HepG2 (cell line): ENCODE results near the gene FAM81A. TPM values are rescaled to one million over a fixed set of nuclear protein-coding genes. Genes with fewer than 3 reads are reported as not detected.

Experiments
- ATAC-seq: fragments of 200-7000 bp; cut with Tn5 transposase; 3 replicates; pipeline ENCODE4 v1.9.1; 2020; ENCODE audit warnings: mild to moderate bottlenecking, moderate library complexity
- BruUV-seq: library from RNA; stranded (reverse); fragments of 400-500 nt; replicated peaks from 2 replicates; lab custom pipeline; 2021; lab: Mats Ljungman, UMichigan
- CTCF ChIA-PET: fragments of 300-600 bp; formaldehyde crosslinking; extraction: SDS; loops from one replicate; lab custom pipeline; 2021; ENCODE audit warnings: low total read pairs, inconsistent platforms, low intra/inter-chr PET ratio; lab: Yijun Ruan, JAX
- POLR2A ChIA-PET: fragments of 350-600 bp; sonication (Branson Sonifier 250); formaldehyde crosslinking; loops from one replicate; lab custom pipeline; 2020; ENCODE audit warnings: antibody characterized with exemption, inconsistent platforms; lab: Yijun Ruan, JAX
- DNase-seq: peaks from one replicate; pipeline ENCODE4 v3.0.0-alpha.2; 2015; ENCODE audit warnings: low spot score
- FAIRE-seq: peaks from 3 replicates; lab custom pipeline; 2011; peaks lifted over from hg19 to GRCh38; lab: Jason Lieb, UNC
- H2AFZ ChIP-seq: one replicate; pipeline ENCODE4 v1.6.1; 2011; ENCODE audit warnings: low read length, inconsistent platforms
- H3K27ac ChIP-seq: fragments of 300-600 bp; 3 replicates; pipeline ENCODE4 v1.8.0; 2011; ENCODE audit warnings: mixed run types, mild to moderate bottlenecking, mixed read lengths, low read length, inconsistent platforms; ENCODE audit not compliant: insufficient read depth; ENCODE audit errors: extremely low read length
- H3K27me3 ChIP-seq, 2 experiments: fragments of 200-600 bp in 1 of 2; 2 replicates in 1 of 2; 3 replicates in 1 of 2; pipeline versions ENCODE4 v1.6.0 to v1.8.0; 2011; ENCODE audit warnings: low read length in 2 of 2, mild to moderate bottlenecking in 2 of 2, moderate library complexity in 2 of 2, inconsistent platforms in 1 of 2; ENCODE audit not compliant: insufficient read depth in 2 of 2, control insufficient read depth in 1 of 2
- H3K36me3 ChIP-seq, 2 experiments: fragments of 200-600 bp in 1 of 2; replicated peaks in 1 of 2; 2 replicates in 1 of 2; 3 replicates in 1 of 2; pipeline versions ENCODE4 v1.5.1 to v1.8.0; 2011; ENCODE audit warnings: low read length in 2 of 2, inconsistent platforms in 1 of 2; ENCODE audit not compliant: insufficient read depth in 2 of 2, control insufficient read depth in 1 of 2
- H3K4me1 ChIP-seq: 2 replicates; pipeline ENCODE4 v1.5.1; 2012; ENCODE audit warnings: low read length, inconsistent platforms; ENCODE audit not compliant: insufficient read depth
- H3K4me2 ChIP-seq: 2 replicates; pipeline ENCODE4 v1.6.0; 2011; ENCODE audit warnings: low read depth, low read length, inconsistent platforms
- H3K4me3 ChIP-seq, 3 experiments: fragments of 200-600 bp in 1 of 3; sonication (generic), shearing (Covaris generic) in 1 of 3; replicated peaks in 1 of 3; 2 replicates each; pipeline ENCODE4 v1.5.1; 2011 to 2016; ENCODE audit warnings: low read length in 3 of 3, inconsistent platforms in 2 of 3, low read depth in 2 of 3, mild to moderate bottlenecking in 2 of 3, control low read depth in 1 of 3, mixed read lengths in 1 of 3; ENCODE audit not compliant: insufficient read depth in 1 of 3
- H3K79me2 ChIP-seq: one replicate; pipeline ENCODE4 v1.6.1; 2011; ENCODE audit warnings: low read length, inconsistent platforms; ENCODE audit not compliant: insufficient read depth
- H3K9ac ChIP-seq: 2 replicates; pipeline ENCODE4 v1.6.0; 2011; ENCODE audit warnings: mild to moderate bottlenecking, low read depth, low read length, inconsistent platforms; ENCODE audit not compliant: insufficient read depth
- H3K9me3 ChIP-seq: 2 replicates; pipeline ENCODE4 v1.5.1; 2012; ENCODE audit warnings: mild to moderate bottlenecking, low read length
- H4K20me1 ChIP-seq: 2 replicates; pipeline ENCODE4 v1.6.0; 2011; ENCODE audit warnings: inconsistent platforms, mild to moderate bottlenecking, low read length, moderate library complexity; ENCODE audit not compliant: insufficient read depth
- ATF5 ChIP-seq: sonication (generic); formaldehyde crosslinking; IDR thresholded peaks from 2 replicates; pipeline ENCODE4 v1.4.0; 2020; ENCODE audit warnings: mild to moderate bottlenecking, low read depth, missing genetic modification reagents
- CENPBD1 ChIP-seq: sonication (generic); formaldehyde crosslinking; IDR thresholded peaks from 2 replicates; pipeline ENCODE4 v1.8.0; 2022; ENCODE audit warnings: missing genetic modification reagents, low read depth, mild to moderate bottlenecking, borderline replicate concordance
- HOXA9 ChIP-seq: sonication (generic); formaldehyde crosslinking; IDR thresholded peaks from 2 replicates; pipeline ENCODE4 v1.8.1; 2022; ENCODE audit warnings: missing genetic modification reagents, mild to moderate bottlenecking, moderate library complexity, borderline replicate concordance
- KDM6A ChIP-seq: IDR thresholded peaks from 2 replicates; pipeline ENCODE4 v1.6.1; 2016; ENCODE audit warnings: low read depth
- MIXL1 ChIP-seq: IDR thresholded peaks from 2 replicates; pipeline ENCODE4 v1.6.1; 2016
- RFX3 ChIP-seq: IDR thresholded peaks from 2 replicates; pipeline ENCODE4 v1.6.1; 2016; ENCODE audit warnings: missing biosample characterization, missing genetic modification reagents
- SALL2 ChIP-seq: sonication (generic); formaldehyde crosslinking; IDR thresholded peaks from 2 replicates; pipeline ENCODE4 v1.8.1; 2023; ENCODE audit warnings: mild to moderate bottlenecking, missing genetic modification reagents, inconsistent platforms
- SETDB1 ChIP-seq: sonication (generic); formaldehyde crosslinking; IDR thresholded peaks from 2 replicates; pipeline ENCODE4 v1.5.1; 2020; ENCODE audit warnings: missing genetic modification reagents, mild to moderate bottlenecking, borderline replicate concordance
- SKI ChIP-seq: fragments of 450-650 bp; IDR thresholded peaks from one replicate; pipeline ENCODE4 v1.6.1; 2018; ENCODE audit warnings: mild to moderate bottlenecking; ENCODE audit not compliant: partially characterized antibody
- THRA ChIP-seq: sonication (generic); formaldehyde crosslinking; IDR thresholded peaks from 2 replicates; pipeline ENCODE4 v1.4.0; 2020; ENCODE audit warnings: missing genetic modification reagents, borderline replicate concordance
- YEATS4 ChIP-seq: sonication (generic); formaldehyde crosslinking; IDR thresholded peaks from 2 replicates; pipeline ENCODE4 v1.4.0; 2020; ENCODE audit warnings: missing genetic modification reagents, borderline replicate concordance
- ZNF557 ChIP-seq: sonication (generic); formaldehyde crosslinking; IDR thresholded peaks from 2 replicates; pipeline ENCODE4 v1.4.0; 2020; ENCODE audit warnings: missing genetic modification reagents
- ZNF605 ChIP-seq: sonication (generic); formaldehyde crosslinking; IDR thresholded peaks from 2 replicates; pipeline ENCODE4 v1.8.0; 2022; ENCODE audit warnings: mild to moderate bottlenecking, missing genetic modification reagents
- ZNF777 ChIP-seq: sonication (generic); formaldehyde crosslinking; IDR thresholded peaks from 2 replicates; pipeline ENCODE4 v1.4.0; 2020; ENCODE audit warnings: missing genetic modification reagents
- ZNF784 ChIP-seq: sonication (generic); formaldehyde crosslinking; IDR thresholded peaks from 2 replicates; pipeline ENCODE4 v1.5.1; 2020; ENCODE audit warnings: missing genetic modification reagents, mild to moderate bottlenecking, borderline replicate concordance
- ZSCAN21 ChIP-seq: sonication (generic); formaldehyde crosslinking; IDR thresholded peaks from 2 replicates; pipeline ENCODE4 v1.8.0; 2022; ENCODE audit warnings: mild to moderate bottlenecking, missing genetic modification reagents, moderate library complexity, borderline replicate concordance
- WGBS: methylation state at CpG from one replicate; pipeline ENCODE4 v1.1.6; 2017; ENCODE audit warnings: low lambda C conversion rate; 5-methylcytosine and 5-hydroxymethylcytosine counted together
- in situ Hi-C: cut with HindIII; loops from 2 replicates; pipeline ENCODE4 v1.10.0; 2017; ENCODE audit warnings: low pct_unique_long_range_greater_than_20kb; ENCODE audit not compliant: extremely low pct_ligation_motif_present
- intact Hi-C: fragments of 100-400 bp; cut with micrococcal nuclease; formaldehyde crosslinking; loops from one replicate; pipeline ENCODE4 v1.10.0; 2022; ENCODE audit not compliant: unreplicated experiment
- polyA plus RNA-seq, 8 experiments: library from polyadenylated mRNA; depleted of rRNA in 3 of 8; stranded (reverse) in 7 of 8; unstranded in 1 of 8; fragments of >200 nt; fragmentation: Illumina TruSeq in 4 of 8; extraction: Trizol in 4 of 8; gene quantifications; 2 replicates each; pipeline versions ENCODE4 v1.2.1 to v1.2.3, GENCODE V29; 2011 to 2016; ENCODE audit warnings: low read depth in 4 of 8, missing spikeins in 1 of 8, mixed read lengths in 1 of 8; ENCODE audit not compliant: insufficient read depth in 1 of 8
- total RNA-seq, 5 experiments: library from RNA; depleted of rRNA; stranded (reverse); fragments of >200 nt; fragmentation: Illumina TruSeq; extraction: Trizol; gene quantifications; 2 replicates each; pipeline ENCODE4 v1.2.3, GENCODE V29; 2016; ENCODE audit warnings: low read depth in 1 of 5

Gene FAM81A
- total and polyA plus RNA-seq, 2 of the 13 experiments (the other 11 are each of a cell fraction or from before 2014, with no cell fraction given), result 0.09 TPM; not detected in 1

- no peaks in the 10 kb centered on the region for H4K20me1 ChIP-seq
- intact Hi-C loops, result no loop called here
- TF ChIP-seq HOXA9 (CRISPR knock-in tag) (no peak), KDM6A (CRISPR knock-in tag) (no peak), RFX3 (CRISPR knock-in tag) (no peak), ATF5 (CRISPR knock-in tag) (no peak), ZNF777 (no peak), ZNF605 (CRISPR knock-in tag) (no peak), YEATS4 (CRISPR knock-in tag) (no peak)
- BruUV-seq, result no TSS peak
- ChIA-PET CTCF (no interaction called here), POLR2A (no interaction called here)
- no peaks in the 10 kb centered on the region for H3K79me2 ChIP-seq
- peaks cover 1 to 15% of the 10 kb centered on the region in 2 experiments; a peak in 4 of 5 replicates for H3K27me3 ChIP-seq
- no peak overlapping the region for H3K4me3 ChIP-seq
- no peak overlapping the region for H3K9ac ChIP-seq
- no peak for DNase-seq
- H3K4me2 ChIP-seq, result no peak overlapping the region
- no peak overlapping the region for H2AFZ ChIP-seq
- FAIRE-seq, result no peak
- H3K27ac ChIP-seq, result no peak overlapping the region
- WGBS, result 2% methylated on average over 2 of the region's 2 CpGs
- no peaks in the 10 kb centered on the region for H3K4me1 ChIP-seq
- in situ Hi-C loops, result no loop called here
- H3K36me3 ChIP-seq, result no peaks in the 10 kb centered on the region
- no peak for ATAC-seq
- no peaks in the 10 kb centered on the region for H3K9me3 ChIP-seq
Measured at GRCh38 chr15:59453474-59454215, 15.7 kb downstream of the FAM81A start.

GRCh38 chr15:59456114-59456513 is 18.1 kb downstream of the FAM81A start:
- Histone ChIP-seq H4K20me1 (no peaks in the 10 kb centered on the region), H2AFZ (no peak overlapping the region), H3K79me2 (no peaks in the 10 kb centered on the region), H3K4me2 (no peak overlapping the region), H3K27me3 (peaks cover 3 to 20% of the 10 kb centered on the region in 2 experiments; a peak in 4 of 5 replicates), H3K36me3 (no peaks in the 10 kb centered on the region), H3K9me3 (no peaks in the 10 kb centered on the region), H3K4me1 (no peaks in the 10 kb centered on the region), H3K9ac (no peak overlapping the region), H3K4me3 (no peak overlapping the region), H3K27ac (no peak overlapping the region)
- in situ Hi-C loops, result no loop called here
- 19% methylated on average over 8 of the region's 8 CpGs for WGBS
- ChIA-PET POLR2A (no interaction called here), CTCF (no interaction called here)
- intact Hi-C loops, result no loop called here
- DNase-seq, result no peak
- no TSS peak for BruUV-seq
- no peak for ATAC-seq
- FAIRE-seq, result no peak
- TF ChIP-seq MIXL1 (CRISPR knock-in tag) (no peak), SETDB1 (CRISPR knock-in tag) (no peak), THRA (CRISPR knock-in tag) (no peak), ZNF784 (no peak), ZSCAN21 (CRISPR knock-in tag) (no peak), ZNF557 (CRISPR knock-in tag) (no peak), SALL2 (no peak), CENPBD1 (no peak), SKI (no peak)
